HEK293 (cell line): ENCODE measurements around the gene ATP7B.

Source experiments
- CTCF ChIA-PET: fragments of 350-600 bp; formaldehyde crosslinking; extraction: SDS; loops from one replicate; lab custom pipeline; 2021; ENCODE audit warnings: antibody characterized with exemption; lab: Yijun Ruan, JAX
- POLR2A ChIA-PET: fragments of 300-600 bp; formaldehyde crosslinking; extraction: SDS; loops from one replicate; lab custom pipeline; 2020; ENCODE audit warnings: antibody characterized with exemption, inconsistent platforms; lab: Yijun Ruan, JAX
- H3K27ac ChIP-seq: fragments of 200-500 bp; sonication (Bioruptor generic); 2 replicates; pipeline ENCODE4 v1.5.1; 2014; ENCODE audit warnings: low read depth, low read length, control low read depth, inconsistent platforms; ENCODE audit errors: extremely low read depth
- H3K36me3 ChIP-seq, 2 experiments: fragments of 200-500 bp in 1 of 2; sonication (Bioruptor generic) in 1 of 2; 1 replicate in 1 of 2; 2 replicates in 1 of 2; pipeline ENCODE4 v1.5.1; 2014 to 2017; ENCODE audit warnings: inconsistent platforms in 2 of 2, low read length in 2 of 2; ENCODE audit not compliant: control insufficient read depth in 2 of 2, insufficient read depth in 1 of 2
- H3K4me1 ChIP-seq: fragments of 200-500 bp; sonication (Bioruptor generic); 2 replicates; pipeline ENCODE4 v1.5.1; 2014; ENCODE audit warnings: mild to moderate bottlenecking, low read length, inconsistent platforms; ENCODE audit not compliant: control insufficient read depth, insufficient read depth
- H3K4me3 ChIP-seq: 2 replicates; pipeline ENCODE4 v1.5.1; 2011; ENCODE audit warnings: low read depth, mild to moderate bottlenecking, control low read depth, low read length, moderate library complexity
- H3K9me3 ChIP-seq: fragments of 200-500 bp; sonication (Bioruptor generic); 2 replicates; pipeline ENCODE4 v1.5.1; 2014; ENCODE audit warnings: low read depth, low read length, inconsistent platforms; ENCODE audit not compliant: control insufficient read depth, insufficient read depth
- BCL11A ChIP-seq: fragments of 450-650 bp; formaldehyde crosslinking; IDR thresholded peaks from 2 replicates; pipeline ENCODE4 v1.5.1; 2016; ENCODE audit warnings: low read depth, missing biosample characterization, missing genetic modification characterization
- BCL11B ChIP-seq: fragments of 450-650 bp; formaldehyde crosslinking; IDR thresholded peaks from 2 replicates; pipeline ENCODE4 v1.5.1; 2016; ENCODE audit warnings: low read depth, missing biosample characterization, missing genetic modification characterization
- GLIS2 ChIP-seq: fragments of 450-650 bp; formaldehyde crosslinking; IDR thresholded peaks from 2 replicates; pipeline ENCODE4 v1.5.1; 2016; ENCODE audit warnings: missing biosample characterization, missing genetic modification characterization
- KLF1 ChIP-seq: fragments of 450-650 bp; formaldehyde crosslinking; IDR thresholded peaks from 2 replicates; pipeline ENCODE4 v1.5.1; 2016; ENCODE audit warnings: missing biosample characterization, missing genetic modification characterization
- OVOL3 ChIP-seq: fragments of 450-650 bp; formaldehyde crosslinking; IDR thresholded peaks from 2 replicates; pipeline ENCODE4 v1.5.1; 2016; ENCODE audit warnings: missing biosample characterization, missing genetic modification characterization
- SCRT2 ChIP-seq: fragments of 450-650 bp; formaldehyde crosslinking; IDR thresholded peaks from 2 replicates; pipeline ENCODE4 v1.5.1; 2016; ENCODE audit warnings: missing biosample characterization, missing genetic modification characterization
- SETDB1 ChIP-seq: IDR thresholded peaks from one replicate; pipeline ENCODE4 v1.6.1; 2017; ENCODE audit warnings: mild to moderate bottlenecking, low read length, moderate library complexity, mixed read lengths; ENCODE audit not compliant: insufficient read length
- TCF7L2 ChIP-seq: IDR thresholded peaks from 2 replicates; pipeline ENCODE4 v1.6.1; 2011; ENCODE audit warnings: low read depth, mild to moderate bottlenecking, inconsistent platforms, low read length, moderate library complexity, borderline replicate concordance
- WT1 ChIP-seq: fragments of 450-650 bp; formaldehyde crosslinking; IDR thresholded peaks from 2 replicates; pipeline ENCODE4 v1.5.1; 2016; ENCODE audit warnings: missing biosample characterization, missing genetic modification characterization
- YY2 ChIP-seq: fragments of 450-650 bp; formaldehyde crosslinking; IDR thresholded peaks from 2 replicates; pipeline ENCODE4 v1.5.1; 2016; ENCODE audit warnings: missing biosample characterization, missing genetic modification characterization
- ZBTB8A ChIP-seq: fragments of 450-650 bp; formaldehyde crosslinking; IDR thresholded peaks from 2 replicates; pipeline ENCODE4 v1.5.1; 2016; ENCODE audit warnings: missing biosample characterization, missing genetic modification characterization
- ZNF184 ChIP-seq: fragments of 450-650 bp; IDR thresholded peaks from 2 replicates; pipeline ENCODE4 v1.5.1; 2018; ENCODE audit warnings: missing biosample characterization, mild to moderate bottlenecking, missing genetic modification characterization
- ZNF214 ChIP-seq: fragments of 450-650 bp; formaldehyde crosslinking; IDR thresholded peaks from 2 replicates; pipeline ENCODE4 v1.5.1; 2017; ENCODE audit warnings: missing biosample characterization, mild to moderate bottlenecking, missing genetic modification characterization, borderline replicate concordance
- ZNF23 ChIP-seq: fragments of 450-650 bp; formaldehyde crosslinking; IDR thresholded peaks from 2 replicates; pipeline ENCODE4 v1.5.1; 2016; ENCODE audit warnings: missing biosample characterization, missing genetic modification characterization, borderline replicate concordance
- ZNF280D ChIP-seq: fragments of 450-650 bp; formaldehyde crosslinking; IDR thresholded peaks from 2 replicates; pipeline ENCODE4 v1.5.1; 2016; ENCODE audit warnings: missing biosample characterization, missing genetic modification characterization
- ZNF350 ChIP-seq: fragments of 450-650 bp; formaldehyde crosslinking; IDR thresholded peaks from 2 replicates; pipeline ENCODE4 v1.5.0; 2017; ENCODE audit warnings: missing biosample characterization, mild to moderate bottlenecking, missing genetic modification characterization
- ZNF37A ChIP-seq: fragments of 450-650 bp; IDR thresholded peaks from 2 replicates; pipeline ENCODE4 v1.5.1; 2018; ENCODE audit warnings: missing biosample characterization, missing genetic modification characterization
- ZNF426 ChIP-seq: fragments of 450-650 bp; formaldehyde crosslinking; IDR thresholded peaks from 2 replicates; pipeline ENCODE4 v1.5.1; 2017; ENCODE audit warnings: missing biosample characterization, missing genetic modification characterization, mild to moderate bottlenecking, inconsistent platforms, moderate library complexity
- ZNF48 ChIP-seq: fragments of 450-650 bp; formaldehyde crosslinking; IDR thresholded peaks from 2 replicates; pipeline ENCODE4 v1.5.1; 2016; ENCODE audit warnings: missing biosample characterization, missing genetic modification characterization
- ZNF558 ChIP-seq: fragments of 450-650 bp; formaldehyde crosslinking; IDR thresholded peaks from 2 replicates; pipeline ENCODE4 v1.5.1; 2016; ENCODE audit warnings: missing biosample characterization, missing genetic modification characterization
- ZNF610 ChIP-seq: fragments of 450-650 bp; formaldehyde crosslinking; IDR thresholded peaks from 2 replicates; pipeline ENCODE4 v1.5.1; 2016; ENCODE audit warnings: missing biosample characterization, missing genetic modification characterization, borderline replicate concordance
- ZNF791 ChIP-seq: fragments of 450-650 bp; formaldehyde crosslinking; IDR thresholded peaks from 2 replicates; pipeline ENCODE4 v1.5.1; 2016; ENCODE audit warnings: missing biosample characterization, missing genetic modification characterization
- ZSCAN23 ChIP-seq: fragments of 450-650 bp; formaldehyde crosslinking; IDR thresholded peaks from 2 replicates; pipeline ENCODE4 v1.5.1; 2016; ENCODE audit warnings: missing biosample characterization, missing genetic modification characterization
- TF ChIP-seq, protein P1 (sequence below): fragments of 450-650 bp; formaldehyde crosslinking; IDR thresholded peaks from 2 replicates; pipeline ENCODE4 v1.5.1; 2016; ENCODE audit warnings: missing biosample characterization, missing genetic modification characterization
- TF ChIP-seq, protein P2 (sequence below): fragments of 450-650 bp; formaldehyde crosslinking; IDR thresholded peaks from 2 replicates; pipeline ENCODE4 v1.5.1; 2016; ENCODE audit warnings: missing biosample characterization, missing genetic modification characterization
- TF ChIP-seq, protein P3 (sequence below): fragments of 450-650 bp; formaldehyde crosslinking; IDR thresholded peaks from 2 replicates; pipeline ENCODE4 v1.5.1; 2017; ENCODE audit warnings: missing biosample characterization, missing genetic modification characterization

ATP7B gene

GRCh38 chr13:52006523-52007245 lies 4.6 kb downstream of the ATP7B start:
- H3K27ac ChIP-seq: no peak overlapping the region
- no peaks in the 10 kb centered on the region for H3K36me3 ChIP-seq
- CTCF ChIA-PET: interaction anchor here (0.6 kb wide), 1 partner anchor 131 kb away, joined by 4 read pairs; no protein-coding TSS in a partner anchor
- no peaks in the 10 kb centered on the region for H3K4me1 ChIP-seq
- TF ChIP-seq SCRT2 (tag by site-specific recombination): no peak
- no peak for TF ChIP-seq ZNF558 (tag by site-specific recombination)
- no peak for TF ChIP-seq ZNF426
- no peak for TF ChIP-seq ZNF23 (tag by site-specific recombination)
- TF ChIP-seq ZNF280D (tag by site-specific recombination): no peak
- TF ChIP-seq ZNF48 (tag by site-specific recombination): no peak
- TF ChIP-seq ZNF350 (tag by site-specific recombination): no peak
- TF ChIP-seq, protein P1, sequence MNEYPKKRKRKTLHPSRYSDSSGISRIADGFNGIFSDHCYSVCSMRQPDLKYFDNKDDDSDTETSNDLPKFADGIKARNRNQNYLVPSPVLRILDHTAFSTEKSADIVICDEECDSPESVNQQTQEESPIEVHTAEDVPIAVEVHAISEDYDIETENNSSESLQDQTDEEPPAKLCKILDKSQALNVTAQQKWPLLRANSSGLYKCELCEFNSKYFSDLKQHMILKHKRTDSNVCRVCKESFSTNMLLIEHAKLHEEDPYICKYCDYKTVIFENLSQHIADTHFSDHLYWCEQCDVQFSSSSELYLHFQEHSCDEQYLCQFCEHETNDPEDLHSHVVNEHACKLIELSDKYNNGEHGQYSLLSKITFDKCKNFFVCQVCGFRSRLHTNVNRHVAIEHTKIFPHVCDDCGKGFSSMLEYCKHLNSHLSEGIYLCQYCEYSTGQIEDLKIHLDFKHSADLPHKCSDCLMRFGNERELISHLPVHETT (tag by site-specific recombination): no peak
- TF ChIP-seq ZSCAN23 (tag by site-specific recombination): no peak
- TF ChIP-seq GLIS2 (tag by site-specific recombination): no peak
- TF ChIP-seq, protein P2, sequence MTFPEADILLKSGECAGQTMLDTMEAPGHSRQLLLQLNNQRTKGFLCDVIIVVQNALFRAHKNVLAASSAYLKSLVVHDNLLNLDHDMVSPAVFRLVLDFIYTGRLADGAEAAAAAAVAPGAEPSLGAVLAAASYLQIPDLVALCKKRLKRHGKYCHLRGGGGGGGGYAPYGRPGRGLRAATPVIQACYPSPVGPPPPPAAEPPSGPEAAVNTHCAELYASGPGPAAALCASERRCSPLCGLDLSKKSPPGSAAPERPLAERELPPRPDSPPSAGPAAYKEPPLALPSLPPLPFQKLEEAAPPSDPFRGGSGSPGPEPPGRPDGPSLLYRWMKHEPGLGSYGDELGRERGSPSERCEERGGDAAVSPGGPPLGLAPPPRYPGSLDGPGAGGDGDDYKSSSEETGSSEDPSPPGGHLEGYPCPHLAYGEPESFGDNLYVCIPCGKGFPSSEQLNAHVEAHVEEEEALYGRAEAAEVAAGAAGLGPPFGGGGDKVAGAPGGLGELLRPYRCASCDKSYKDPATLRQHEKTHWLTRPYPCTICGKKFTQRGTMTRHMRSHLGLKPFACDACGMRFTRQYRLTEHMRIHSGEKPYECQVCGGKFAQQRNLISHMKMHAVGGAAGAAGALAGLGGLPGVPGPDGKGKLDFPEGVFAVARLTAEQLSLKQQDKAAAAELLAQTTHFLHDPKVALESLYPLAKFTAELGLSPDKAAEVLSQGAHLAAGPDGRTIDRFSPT (tag by site-specific recombination): no peak
- TF ChIP-seq TCF7L2: no peak
- TF ChIP-seq, protein P3, sequence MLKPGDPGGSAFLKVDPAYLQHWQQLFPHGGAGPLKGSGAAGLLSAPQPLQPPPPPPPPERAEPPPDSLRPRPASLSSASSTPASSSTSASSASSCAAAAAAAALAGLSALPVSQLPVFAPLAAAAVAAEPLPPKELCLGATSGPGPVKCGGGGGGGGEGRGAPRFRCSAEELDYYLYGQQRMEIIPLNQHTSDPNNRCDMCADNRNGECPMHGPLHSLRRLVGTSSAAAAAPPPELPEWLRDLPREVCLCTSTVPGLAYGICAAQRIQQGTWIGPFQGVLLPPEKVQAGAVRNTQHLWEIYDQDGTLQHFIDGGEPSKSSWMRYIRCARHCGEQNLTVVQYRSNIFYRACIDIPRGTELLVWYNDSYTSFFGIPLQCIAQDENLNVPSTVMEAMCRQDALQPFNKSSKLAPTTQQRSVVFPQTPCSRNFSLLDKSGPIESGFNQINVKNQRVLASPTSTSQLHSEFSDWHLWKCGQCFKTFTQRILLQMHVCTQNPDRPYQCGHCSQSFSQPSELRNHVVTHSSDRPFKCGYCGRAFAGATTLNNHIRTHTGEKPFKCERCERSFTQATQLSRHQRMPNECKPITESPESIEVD (tag by site-specific recombination): no peak
- no peak for TF ChIP-seq ZBTB8A
- no peak for TF ChIP-seq YY2
- TF ChIP-seq, all 188 proteins: peak for 0
- Histone ChIP-seq H3K9me3 (no peaks in the 10 kb centered on the region), H3K4me3 (no peak overlapping the region)
- POLR2A ChIA-PET: no interaction called here

GRCh38 chr13:52005841-52006522 lies 5.3 kb downstream of the ATP7B start:
- no peaks in the 10 kb centered on the region for H3K36me3 ChIP-seq
- H3K27ac ChIP-seq: no peak overlapping the region
- no peaks in the 10 kb centered on the region for H3K4me1 ChIP-seq
- POLR2A ChIA-PET: no interaction called here
- no peaks in the 10 kb centered on the region for H3K9me3 ChIP-seq
- H3K4me3 ChIP-seq: no peak overlapping the region
- CTCF ChIA-PET: no interaction called here
- TF ChIP-seq ZNF37A (no peak), OVOL3 (tag by site-specific recombination) (no peak), BCL11A (tag by site-specific recombination) (no peak), SETDB1 (no peak), BCL11B (tag by site-specific recombination) (no peak), WT1 (tag by site-specific recombination) (no peak), ZNF791 (tag by site-specific recombination) (no peak), ZNF610 (no peak), ZNF184 (tag by site-specific recombination) (no peak), ZNF214 (tag by site-specific recombination) (no peak), KLF1 (tag by site-specific recombination) (no peak)
